Measurements from ENCODE around the gene DEFB119. TPM values are rescaled to one million over a fixed set of nuclear protein-coding genes. Genes with fewer than 3 reads are reported as not detected.
"Not testable (repeated sequence)": the region's sequence is repeated elsewhere in the genome, so short reads cannot be mapped to it uniquely, and the experiment has no call there.

Gene DEFB119
- not detected for total RNA-seq

GRCh38 chr20:31390490-31390889 is at the start of gene DEFB119:
DEFB119 (minus strand) TSS chr20:31390590; CDS start chr20:31390483, 107 bp downstream.
- DNase-seq (ENCODE audit: low spot score in 2 of 2): no peak
- FAIRE-seq: no peak

- FAIRE-seq: no peak
- no peak for DNase-seq (ENCODE audit: low spot score in 2 of 2)
Measured at GRCh38 chr20:31430568-31431115, 40.3 kb upstream of the DEFB119 start.

- not testable (repeated sequence) for DNase-seq (ENCODE audit: low spot score in 2 of 2); FAIRE-seq
Measured at GRCh38 chr20:31427576-31427975, 37.2 kb upstream of the DEFB119 start.

- FAIRE-seq: not testable (repeated sequence)
Measured at GRCh38 chr20:31426891-31427551, 36.6 kb upstream of the DEFB119 start.

GRCh38 chr20:31425797-31426196 is 35.4 kb upstream of the DEFB119 start:
- FAIRE-seq (no peak), DNase-seq (ENCODE audit: low spot score in 2 of 2) (no peak)

More at GRCh38 chr20:31426891-31427551, 36.6 kb upstream of the DEFB119 start:
- not testable (repeated sequence) for DNase-seq (ENCODE audit: low spot score in 2 of 2)

- FAIRE-seq (no peak), DNase-seq (ENCODE audit: low spot score in 2 of 2) (no peak)
Measured at GRCh38 chr20:31418307-31418706, 27.9 kb upstream of the DEFB119 start.

GRCh38 chr20:31415653-31416052 is 25.3 kb upstream of the DEFB119 start:
- FAIRE-seq (no peak), DNase-seq (ENCODE audit: low spot score in 2 of 2) (no peak)

GRCh38 chr20:31414381-31414780 is 24.0 kb upstream of the DEFB119 start:
- no peak for FAIRE-seq

GRCh38 chr20:31410011-31410410 is 19.6 kb upstream of the DEFB119 start:
- FAIRE-seq (no peak), DNase-seq (ENCODE audit: low spot score in 2 of 2) (no peak)

More at GRCh38 chr20:31414381-31414780, 24.0 kb upstream of the DEFB119 start:
- no peak for DNase-seq (ENCODE audit: low spot score in 2 of 2)

GRCh38 chr20:31406115-31406514 is 15.7 kb upstream of the DEFB119 start, which contains the start of gene DEFB121:
DEFB121 (minus strand) TSS chr20:31406215; CDS start chr20:31406152, 63 bp downstream.
- DNase-seq (ENCODE audit: low spot score in 2 of 2): no peak
- no peak for FAIRE-seq

- FAIRE-seq: no peak
- DNase-seq (ENCODE audit: low spot score in 2 of 2): no peak
Measured at GRCh38 chr20:31403886-31404285, 13.5 kb upstream of the DEFB119 start.

- DNase-seq (ENCODE audit: low spot score in 2 of 2) (no peak), FAIRE-seq (no peak)
Measured at GRCh38 chr20:31394900-31395299, 4.5 kb upstream of the DEFB119 start.

GRCh38 chr20:31392836-31393235 is 2.4 kb upstream of the DEFB119 start:
- no peak for FAIRE-seq
- DNase-seq (ENCODE audit: low spot score in 2 of 2): no peak

- DNase-seq (ENCODE audit: low spot score in 2 of 2) (no peak), FAIRE-seq (no peak)
Measured at GRCh38 chr20:31374346-31374745, 16.0 kb downstream of the DEFB119 start.

GRCh38 chr20:31368301-31368700 is 22.1 kb downstream of the DEFB119 start, which contains the start of gene DEFB118:
DEFB118 (plus strand) TSS chr20:31368601; CDS start chr20:31368651, 50 bp downstream.
- DNase-seq (ENCODE audit: low spot score in 2 of 2) (no peak), FAIRE-seq (no peak)

GRCh38 chr20:31364272-31364671 is 26.1 kb downstream of the DEFB119 start:
- not testable (repeated sequence) for FAIRE-seq; DNase-seq (ENCODE audit: low spot score in 2 of 2)

GRCh38 chr20:31363295-31363694 is 27.1 kb downstream of the DEFB119 start:
- FAIRE-seq: no peak
- no peak for DNase-seq (ENCODE audit: low spot score in 2 of 2)

- FAIRE-seq: no peak
- no peak for DNase-seq (ENCODE audit: low spot score in 2 of 2)
Measured at GRCh38 chr20:31355981-31356380, 34.4 kb downstream of the DEFB119 start.

- FAIRE-seq: no peak
- DNase-seq (ENCODE audit: low spot score in 2 of 2): no peak
Measured at GRCh38 chr20:31341470-31341869, 48.9 kb downstream of the DEFB119 start.

GRCh38 chr20:31330893-31331292 is 59.5 kb downstream of the DEFB119 start:
- FAIRE-seq: no peak

More at GRCh38 chr20:31330893-31331292, 59.5 kb downstream of the DEFB119 start:
- no peak for DNase-seq (ENCODE audit: low spot score in 2 of 2)
